Adrenal gland (tissue), 12 donors: ENCODE data around the gene UBE2E1. TPM values are rescaled to one million over a fixed set of nuclear protein-coding genes. Genes with fewer than 3 reads are reported as not detected.

Experiments
- DNase-seq, 7 donors: peaks; one replicate each; pipeline ENCODE4 v3.0.0-alpha.2; 2019 to 2020
- H3K27ac ChIP-seq, 5 donors: fragments of 200-600 bp; sonication (generic) in 4 of 5; 1 replicate in 3 of 5; 2 replicates in 2 of 5; pipeline versions ENCODE4 v1.5.1 to v1.8.0; 2016 to 2020; ENCODE audit warnings: mild to moderate bottlenecking in 1 of 5
- H3K27me3 ChIP-seq: fragments of 200-600 bp; 2 replicates; pipeline ENCODE4 v1.8.0; 2021
- H3K36me3 ChIP-seq, 2 donors: fragments of 200-600 bp; replicated peaks in 1 of 2; 1 replicate in 1 of 2; 2 replicates in 1 of 2; pipeline versions ENCODE4 v1.5.1 to v1.8.0; 2018 to 2022
- H3K4me1 ChIP-seq, 2 donors: fragments of 200-600 bp; replicated peaks in 1 of 2; 1 replicate in 1 of 2; 2 replicates in 1 of 2; pipeline versions ENCODE4 v1.5.1 to v1.8.0; 2018 to 2021
- H3K4me3 ChIP-seq, 4 donors: fragments of 200-600 bp; sonication (generic) in 3 of 4; one replicate each; pipeline ENCODE4 v1.5.1; 2016 to 2018
- H3K9me3 ChIP-seq, 3 donors: fragments of 200-600 bp; sonication (generic) in 1 of 3; replicated peaks in 1 of 3; 1 replicate in 2 of 3; 2 replicates in 1 of 3; pipeline versions ENCODE4 v1.5.1 to v1.8.0; 2016 to 2021
- POLR2A ChIP-seq, 2 donors: fragments of 450-650 bp; IDR thresholded peaks; one replicate each; pipeline ENCODE4 v1.6.1; 2017; ENCODE audit warnings: antibody characterized with exemption in 2 of 2, mild to moderate bottlenecking in 2 of 2, moderate library complexity in 1 of 2
- WGBS, 4 donors: extraction: QIAGEN DNeasy Blood & Tissue Kit in 2 of 4; methylation state at CpG; one replicate each; pipeline versions ENCODE4 v1.1.5 to v1.1.7; 2013 to 2017; 5-methylcytosine and 5-hydroxymethylcytosine counted together
- intact Hi-C, 2 donors: fragments of 100-400 bp; cut with DNase I; formaldehyde crosslinking; loops; one replicate each; pipeline versions ENCODE4 v1.14.1 to v1.15.0; 2022 to 2023
- polyA plus RNA-seq, 3 donors: library from polyadenylated mRNA; stranded (reverse); fragments of 200-250 nt in 2 of 3; fragments of 350-450 nt in 1 of 3; fragmentation: Illumina TruSeq in 1 of 3; extraction: RNeasy Lipid Tissue Mini Kit (QIAGEN cat#74804) in 1 of 3; gene quantifications; one replicate each; pipeline ENCODE4 v1.2.3, GENCODE V29; 2013 to 2014
- total RNA-seq, 9 donors: library from RNA; depleted of rRNA in 4 of 9; stranded (reverse); fragments of >200 nt in 4 of 9; fragments of 120-200 nt in 1 of 9; fragmentation: NEBNext Ultra II Directional in 1 of 9; extraction: Animal tissue kit (Norgen Biotek cat#: 25700) in 1 of 9; gene quantifications; one replicate each; pipeline versions ENCODE4 v1.1.0 to v1.2.4, GENCODE V29; 2013 to 2023
- TF ChIP-seq, protein P1 (sequence below), 6 experiments: fragments of 450-650 bp in 4 of 6; fragments of 200-600 bp in 2 of 6; sonication (generic) in 1 of 6; IDR thresholded peaks; 1 replicate in 5 of 6; 2 replicates in 1 of 6; pipeline versions ENCODE4 v1.5.1 to v1.8.0; 2016 to 2021; ENCODE audit warnings: antibody characterized with exemption in 6 of 6, mild to moderate bottlenecking in 2 of 6, moderate library complexity in 1 of 6
- donor health status: healthy with polysubstance abuse.
- donor health status: Bipolar disorder and iron deficiency.
- donor health status: DM: yes; HTN: yes; CAD: no.
- donor health status: DM: no; HTN: no; CAD: no.
- donor health status: DM: no; HTN: no; CAD: no.
- donor health status: DM: yes; HTN: yes; CAD: no.

Gene UBE2E1
- total and polyA plus RNA-seq, 12 donors = 19.4 to 80.5 (median 59.9) TPM

DNA sequence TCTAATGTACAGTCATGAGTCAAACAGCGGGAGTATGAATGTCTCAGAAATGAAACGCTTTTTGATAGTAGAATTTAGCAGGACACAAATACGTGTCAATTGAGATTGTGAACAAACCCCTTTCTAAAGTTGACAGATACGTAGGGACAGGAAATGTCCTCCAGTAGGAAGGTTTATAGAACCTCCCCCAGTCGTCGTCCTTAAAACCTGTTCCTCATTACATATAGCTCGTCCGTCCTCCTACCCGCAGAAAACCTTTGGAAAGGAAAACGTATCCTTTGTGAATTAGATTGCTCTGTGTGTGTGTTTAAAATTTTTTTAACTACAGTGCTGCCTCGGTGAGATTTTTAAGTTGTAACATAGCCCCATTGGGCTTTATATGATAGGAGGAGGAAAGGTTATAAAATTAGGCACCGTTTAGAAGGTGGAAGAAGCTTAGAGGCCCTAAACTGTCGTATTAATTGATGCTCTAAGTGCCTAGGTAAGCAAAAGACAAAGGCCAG, 4.1 kb downstream of the UBE2E1 start:
- Histone ChIP-seq H3K27me3 (no peaks in the 10 kb centered on the region), H3K27ac (peak overlapping the region in 3 of 5 donors; percentile 76 to 89 (median 77)), H3K4me3 (peak overlapping the region in 2 of 4 donors; percentile 29 to 79), H3K4me1 (peaks cover 14 to 42% of the 10 kb centered on the region in 2 donors), H3K9me3 (no peaks in the 10 kb centered on the region), H3K36me3 (no peaks in the 10 kb centered on the region)
- TF ChIP-seq POLR2A (IDR thresholded peaks at IDR 0.05) = no peak
- TF ChIP-seq, protein P1, sequence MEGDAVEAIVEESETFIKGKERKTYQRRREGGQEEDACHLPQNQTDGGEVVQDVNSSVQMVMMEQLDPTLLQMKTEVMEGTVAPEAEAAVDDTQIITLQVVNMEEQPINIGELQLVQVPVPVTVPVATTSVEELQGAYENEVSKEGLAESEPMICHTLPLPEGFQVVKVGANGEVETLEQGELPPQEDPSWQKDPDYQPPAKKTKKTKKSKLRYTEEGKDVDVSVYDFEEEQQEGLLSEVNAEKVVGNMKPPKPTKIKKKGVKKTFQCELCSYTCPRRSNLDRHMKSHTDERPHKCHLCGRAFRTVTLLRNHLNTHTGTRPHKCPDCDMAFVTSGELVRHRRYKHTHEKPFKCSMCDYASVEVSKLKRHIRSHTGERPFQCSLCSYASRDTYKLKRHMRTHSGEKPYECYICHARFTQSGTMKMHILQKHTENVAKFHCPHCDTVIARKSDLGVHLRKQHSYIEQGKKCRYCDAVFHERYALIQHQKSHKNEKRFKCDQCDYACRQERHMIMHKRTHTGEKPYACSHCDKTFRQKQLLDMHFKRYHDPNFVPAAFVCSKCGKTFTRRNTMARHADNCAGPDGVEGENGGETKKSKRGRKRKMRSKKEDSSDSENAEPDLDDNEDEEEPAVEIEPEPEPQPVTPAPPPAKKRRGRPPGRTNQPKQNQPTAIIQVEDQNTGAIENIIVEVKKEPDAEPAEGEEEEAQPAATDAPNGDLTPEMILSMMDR (IDR thresholded peaks at IDR 0.05) = no peak
- 56 to 71% (median 67%) methylated on average over 13 of the region's 13 CpGs for WGBS, 4 donors
- no peak for DNase-seq
- intact Hi-C loops = loop anchor here in 1 of 2 donors (5.0 kb wide), 1 partner anchor 768 kb away; no protein-coding TSS in a partner anchor

DNA sequence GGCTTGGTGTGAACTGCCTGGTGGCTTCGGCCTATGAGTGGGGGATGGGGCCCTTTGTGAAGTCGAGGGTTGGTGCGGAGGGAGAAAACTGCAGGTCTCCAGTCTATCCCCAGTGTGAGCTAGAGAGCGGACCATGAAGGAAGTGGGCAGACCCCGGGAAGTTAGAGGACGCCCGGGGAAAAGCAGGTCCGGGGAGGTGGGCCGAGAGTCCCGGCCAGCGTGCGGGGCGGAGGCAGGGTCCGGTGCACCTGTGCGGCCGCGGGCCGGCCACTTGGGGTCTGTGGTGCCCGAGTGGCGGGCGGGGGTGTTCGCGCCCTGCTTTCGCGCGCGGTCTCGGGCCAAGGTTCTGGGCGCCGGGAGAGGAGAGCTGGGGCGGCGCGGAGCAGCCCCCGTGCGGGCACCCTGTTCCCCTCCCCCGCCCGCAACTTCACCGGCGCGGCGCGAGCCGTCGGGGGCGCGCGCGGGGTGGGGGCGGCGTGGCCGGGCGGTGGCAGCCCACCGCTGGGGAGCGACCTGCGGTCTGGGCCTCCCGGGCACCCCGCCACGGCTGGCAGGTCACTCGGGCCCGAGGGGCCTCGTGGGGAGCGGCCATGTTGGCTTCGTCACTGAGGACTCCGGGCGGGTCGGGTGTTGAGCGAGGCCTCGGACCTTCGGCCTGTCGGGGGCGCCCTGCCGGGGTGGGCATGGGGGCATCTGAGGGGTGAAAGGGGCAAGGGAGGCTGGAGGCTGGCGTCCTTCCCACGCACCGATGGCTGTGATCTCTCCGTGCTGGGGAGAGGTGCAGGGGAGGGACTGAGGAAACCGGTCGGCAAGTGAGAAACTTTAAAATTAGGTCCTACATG, 4.8 kb downstream of the UBE2E1 start:
- no peaks in the 10 kb centered on the region for H3K36me3 ChIP-seq
- H3K4me3 ChIP-seq = peak overlapping the region in 3 of 4 donors; percentile 8 to 79 (median 29)
- H3K4me1 ChIP-seq = peaks cover 14 to 42% of the 10 kb centered on the region in 2 donors
- no peaks in the 10 kb centered on the region for H3K9me3 ChIP-seq
- no peaks in the 10 kb centered on the region for H3K27me3 ChIP-seq
- TF ChIP-seq POLR2A (IDR thresholded peaks at IDR 0.05) = peak in 1 of 2 donors; percentile 7
- TF ChIP-seq, protein P1 (IDR thresholded peaks at IDR 0.05) = no peak
- H3K27ac ChIP-seq = peak overlapping the region in 3 of 5 donors; percentile 76 to 89 (median 77)
- intact Hi-C loops = no loop called here
- WGBS, 4 donors = 1 to 5% (median 1%) methylated on average over 18 to 78 of the region's 78 CpGs
- peak; percentile 34 to 69 (median 52) for DNase-seq

- WGBS, 4 donors = 52 to 62% (median 53%) methylated on average over 10 of the region's 10 CpGs
- H3K4me1 ChIP-seq = peaks cover 14 to 42% of the 10 kb centered on the region in 2 donors
- no peaks in the 10 kb centered on the region for H3K27me3 ChIP-seq
- peak overlapping the region in 3 of 5 donors; percentile 76 to 89 (median 77) for H3K27ac ChIP-seq
- peak overlapping the region in 2 of 4 donors; percentile 29 to 79 for H3K4me3 ChIP-seq
- H3K9me3 ChIP-seq = no peaks in the 10 kb centered on the region
- intact Hi-C loops = no loop called here
- no peak for DNase-seq
- TF ChIP-seq POLR2A (IDR thresholded peaks at IDR 0.05) = no peak
- TF ChIP-seq, protein P1 (IDR thresholded peaks at IDR 0.05) = no peak
- no peaks in the 10 kb centered on the region for H3K36me3 ChIP-seq
Measured at GRCh38 chr3:23811185-23811527, 5.4 kb downstream of the UBE2E1 start.

DNA sequence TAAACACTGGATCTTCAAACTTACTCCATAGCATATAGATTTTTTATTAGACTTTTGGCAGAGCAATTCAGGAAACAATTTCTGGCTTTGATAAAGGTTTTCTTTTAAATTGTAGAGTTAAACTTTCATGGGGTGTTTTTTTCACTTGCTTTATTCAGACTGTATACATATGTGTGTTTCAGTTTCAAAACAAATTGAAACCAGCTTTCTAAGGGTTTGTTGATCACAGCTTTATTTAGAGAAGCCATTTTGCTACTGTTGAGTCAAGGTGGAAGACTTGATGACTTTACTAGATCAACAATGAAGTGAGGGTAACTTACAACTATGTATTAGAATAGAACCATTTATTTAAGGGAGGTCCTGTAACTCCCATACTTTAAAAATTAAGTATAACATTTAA, 6.2 kb downstream of the UBE2E1 start:
- DNase-seq = no peak
- Histone ChIP-seq H3K27me3 (no peaks in the 10 kb centered on the region), H3K4me3 (no peak overlapping the region), H3K36me3 (no peaks in the 10 kb centered on the region), H3K27ac (no peak overlapping the region), H3K4me1 (peaks cover 14 to 42% of the 10 kb centered on the region in 2 donors), H3K9me3 (no peaks in the 10 kb centered on the region)
- intact Hi-C loops = no loop called here
- TF ChIP-seq, protein P1 (IDR thresholded peaks at IDR 0.05) = no peak
- no peak for TF ChIP-seq POLR2A (IDR thresholded peaks at IDR 0.05)
